ENCODE data around the gene RAVER1. TPM values are rescaled to one million over a fixed set of nuclear protein-coding genes. Genes with fewer than 3 reads are reported as not detected.

The RAVER1 gene
- total and polyA plus RNA-seq, 9 of the 15 experiments (the other 6 are each of a cell fraction or from before 2014, with no cell fraction given), result 0.06 to 113 (median 7.0) TPM

DNA sequence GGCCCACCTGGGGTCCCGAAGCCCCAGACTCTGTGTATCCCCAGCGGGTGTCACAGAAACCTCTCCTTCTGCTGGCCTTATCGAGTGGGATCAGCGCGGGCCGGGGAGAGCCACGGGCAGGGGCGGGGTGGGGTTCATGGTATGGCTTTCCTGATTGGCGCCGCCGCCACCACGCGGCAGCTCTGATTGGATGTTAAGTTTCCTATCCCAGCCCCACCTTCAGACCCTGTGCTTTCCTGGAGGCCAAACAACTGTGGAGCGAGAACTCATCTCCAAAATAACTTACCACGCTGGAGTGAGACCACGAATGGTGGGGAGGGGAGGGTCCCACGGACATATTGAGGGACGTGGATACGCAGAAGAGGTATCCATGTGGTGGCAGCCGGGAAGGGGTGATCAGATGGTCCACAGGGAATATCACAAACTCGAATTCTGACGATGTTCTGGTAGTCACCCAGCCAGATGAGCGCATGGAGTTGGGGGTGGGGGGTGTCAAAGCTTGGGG, 44.6 kb downstream of the RAVER1 start:
- no peaks in the 10 kb centered on the region for H3K9me3 ChIP-seq (replicated peaks; ENCODE audit: control insufficient read depth, insufficient read depth, low read depth, low read length)
- FAIRE-seq (peak; percentile 90), DNase-seq (ENCODE audit: extremely low read depth in 1 of 4, low spot score in 3 of 4) (peak; percentile 83 to 97 (median 92)), ATAC-seq (peak; percentile 56)
- peak overlapping the region; percentile 79 for H3K4me3 ChIP-seq
- ChIA-PET CTCF (ENCODE audit: low intra/inter-chr PET ratio) (interaction anchor here (1.2 to 2.5 kb wide), 2 partner anchors 20 to 101 kb away, joined by 3 to 14 read pairs; no protein-coding TSS in a partner anchor), POLR2A (interaction anchor here (0.6 to 6.2 kb wide), 16 partner anchors 9 to 198 kb away, joined by 3 to 74 read pairs (median 5); partner anchors contain the start of genes CDC37, ICAM1, RAVER1 and TYK2)
- H2AFZ ChIP-seq (ENCODE audit: low read depth, low read length), result peak overlapping the region; percentile 84
- WGBS (ENCODE audit: insufficient coverage, low coverage, missing lambda C conversion rate), result 1% methylated on average over 21 of the region's 23 CpGs
- peaks cover 6% of the 10 kb centered on the region for H3K9me1 ChIP-seq (ENCODE audit: control insufficient read depth, insufficient read depth, low read length)
- H4K20me1 ChIP-seq (replicated peaks; ENCODE audit: control insufficient read depth, insufficient read depth, low read length), result no peaks in the 10 kb centered on the region
- in situ Hi-C loops (cut with MboI) (no loop called here), intact Hi-C loops (cut with micrococcal nuclease) (loop anchor here (1.0 to 2.0 kb wide), 3 partner anchors 18 to 92 kb away; partner anchors contain the start of genes RAVER1 and TYK2)
- peaks cover 39% of the 10 kb centered on the region for H3K36me3 ChIP-seq (ENCODE audit: control insufficient read depth, insufficient read depth, low read length)
- peaks cover 69% of the 10 kb centered on the region for H3K79me2 ChIP-seq (ENCODE audit: control insufficient read depth, insufficient read depth, low read length)
- peak overlapping the region; percentile 99 for H3K4me2 ChIP-seq (ENCODE audit: insufficient read depth, low read length)
- H3K27me3 ChIP-seq (ENCODE audit: control insufficient read depth in 2 of 2, insufficient read depth in 2 of 2, low read length in 2 of 2), result no peaks in the 10 kb centered on the region
- peak overlapping the region; percentile 96 for H3K27ac ChIP-seq (ENCODE audit: extremely low read depth, low read depth, low read length)
- H3K4me1 ChIP-seq (replicated peaks in 1 of 2; ENCODE audit: control insufficient read depth in 2 of 2, insufficient read depth in 2 of 2, low read length in 2 of 2), result peaks cover 31 to 92% of the 10 kb centered on the region in 2 experiments; a peak in 4 of 5 replicates
- BruUV-seq (replicated peaks), result no TSS peak
- peak overlapping the region; percentile 91 to 99 for H3K9ac ChIP-seq (ENCODE audit: insufficient read depth in 1 of 2, low read depth in 2 of 2, low read length in 2 of 2)
- TF ChIP-seq, protein P1, sequence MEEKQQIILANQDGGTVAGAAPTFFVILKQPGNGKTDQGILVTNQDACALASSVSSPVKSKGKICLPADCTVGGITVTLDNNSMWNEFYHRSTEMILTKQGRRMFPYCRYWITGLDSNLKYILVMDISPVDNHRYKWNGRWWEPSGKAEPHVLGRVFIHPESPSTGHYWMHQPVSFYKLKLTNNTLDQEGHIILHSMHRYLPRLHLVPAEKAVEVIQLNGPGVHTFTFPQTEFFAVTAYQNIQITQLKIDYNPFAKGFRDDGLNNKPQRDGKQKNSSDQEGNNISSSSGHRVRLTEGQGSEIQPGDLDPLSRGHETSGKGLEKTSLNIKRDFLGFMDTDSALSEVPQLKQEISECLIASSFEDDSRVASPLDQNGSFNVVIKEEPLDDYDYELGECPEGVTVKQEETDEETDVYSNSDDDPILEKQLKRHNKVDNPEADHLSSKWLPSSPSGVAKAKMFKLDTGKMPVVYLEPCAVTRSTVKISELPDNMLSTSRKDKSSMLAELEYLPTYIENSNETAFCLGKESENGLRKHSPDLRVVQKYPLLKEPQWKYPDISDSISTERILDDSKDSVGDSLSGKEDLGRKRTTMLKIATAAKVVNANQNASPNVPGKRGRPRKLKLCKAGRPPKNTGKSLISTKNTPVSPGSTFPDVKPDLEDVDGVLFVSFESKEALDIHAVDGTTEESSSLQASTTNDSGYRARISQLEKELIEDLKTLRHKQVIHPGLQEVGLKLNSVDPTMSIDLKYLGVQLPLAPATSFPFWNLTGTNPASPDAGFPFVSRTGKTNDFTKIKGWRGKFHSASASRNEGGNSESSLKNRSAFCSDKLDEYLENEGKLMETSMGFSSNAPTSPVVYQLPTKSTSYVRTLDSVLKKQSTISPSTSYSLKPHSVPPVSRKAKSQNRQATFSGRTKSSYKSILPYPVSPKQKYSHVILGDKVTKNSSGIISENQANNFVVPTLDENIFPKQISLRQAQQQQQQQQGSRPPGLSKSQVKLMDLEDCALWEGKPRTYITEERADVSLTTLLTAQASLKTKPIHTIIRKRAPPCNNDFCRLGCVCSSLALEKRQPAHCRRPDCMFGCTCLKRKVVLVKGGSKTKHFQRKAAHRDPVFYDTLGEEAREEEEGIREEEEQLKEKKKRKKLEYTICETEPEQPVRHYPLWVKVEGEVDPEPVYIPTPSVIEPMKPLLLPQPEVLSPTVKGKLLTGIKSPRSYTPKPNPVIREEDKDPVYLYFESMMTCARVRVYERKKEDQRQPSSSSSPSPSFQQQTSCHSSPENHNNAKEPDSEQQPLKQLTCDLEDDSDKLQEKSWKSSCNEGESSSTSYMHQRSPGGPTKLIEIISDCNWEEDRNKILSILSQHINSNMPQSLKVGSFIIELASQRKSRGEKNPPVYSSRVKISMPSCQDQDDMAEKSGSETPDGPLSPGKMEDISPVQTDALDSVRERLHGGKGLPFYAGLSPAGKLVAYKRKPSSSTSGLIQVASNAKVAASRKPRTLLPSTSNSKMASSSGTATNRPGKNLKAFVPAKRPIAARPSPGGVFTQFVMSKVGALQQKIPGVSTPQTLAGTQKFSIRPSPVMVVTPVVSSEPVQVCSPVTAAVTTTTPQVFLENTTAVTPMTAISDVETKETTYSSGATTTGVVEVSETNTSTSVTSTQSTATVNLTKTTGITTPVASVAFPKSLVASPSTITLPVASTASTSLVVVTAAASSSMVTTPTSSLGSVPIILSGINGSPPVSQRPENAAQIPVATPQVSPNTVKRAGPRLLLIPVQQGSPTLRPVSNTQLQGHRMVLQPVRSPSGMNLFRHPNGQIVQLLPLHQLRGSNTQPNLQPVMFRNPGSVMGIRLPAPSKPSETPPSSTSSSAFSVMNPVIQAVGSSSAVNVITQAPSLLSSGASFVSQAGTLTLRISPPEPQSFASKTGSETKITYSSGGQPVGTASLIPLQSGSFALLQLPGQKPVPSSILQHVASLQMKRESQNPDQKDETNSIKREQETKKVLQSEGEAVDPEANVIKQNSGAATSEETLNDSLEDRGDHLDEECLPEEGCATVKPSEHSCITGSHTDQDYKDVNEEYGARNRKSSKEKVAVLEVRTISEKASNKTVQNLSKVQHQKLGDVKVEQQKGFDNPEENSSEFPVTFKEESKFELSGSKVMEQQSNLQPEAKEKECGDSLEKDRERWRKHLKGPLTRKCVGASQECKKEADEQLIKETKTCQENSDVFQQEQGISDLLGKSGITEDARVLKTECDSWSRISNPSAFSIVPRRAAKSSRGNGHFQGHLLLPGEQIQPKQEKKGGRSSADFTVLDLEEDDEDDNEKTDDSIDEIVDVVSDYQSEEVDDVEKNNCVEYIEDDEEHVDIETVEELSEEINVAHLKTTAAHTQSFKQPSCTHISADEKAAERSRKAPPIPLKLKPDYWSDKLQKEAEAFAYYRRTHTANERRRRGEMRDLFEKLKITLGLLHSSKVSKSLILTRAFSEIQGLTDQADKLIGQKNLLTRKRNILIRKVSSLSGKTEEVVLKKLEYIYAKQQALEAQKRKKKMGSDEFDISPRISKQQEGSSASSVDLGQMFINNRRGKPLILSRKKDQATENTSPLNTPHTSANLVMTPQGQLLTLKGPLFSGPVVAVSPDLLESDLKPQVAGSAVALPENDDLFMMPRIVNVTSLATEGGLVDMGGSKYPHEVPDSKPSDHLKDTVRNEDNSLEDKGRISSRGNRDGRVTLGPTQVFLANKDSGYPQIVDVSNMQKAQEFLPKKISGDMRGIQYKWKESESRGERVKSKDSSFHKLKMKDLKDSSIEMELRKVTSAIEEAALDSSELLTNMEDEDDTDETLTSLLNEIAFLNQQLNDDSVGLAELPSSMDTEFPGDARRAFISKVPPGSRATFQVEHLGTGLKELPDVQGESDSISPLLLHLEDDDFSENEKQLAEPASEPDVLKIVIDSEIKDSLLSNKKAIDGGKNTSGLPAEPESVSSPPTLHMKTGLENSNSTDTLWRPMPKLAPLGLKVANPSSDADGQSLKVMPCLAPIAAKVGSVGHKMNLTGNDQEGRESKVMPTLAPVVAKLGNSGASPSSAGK (IDR thresholded peaks at IDR 0.05), result no peak
- TF ChIP-seq KDM1A (IDR thresholded peaks at IDR 0.05), result no peak
- TF ChIP-seq, protein P2, sequence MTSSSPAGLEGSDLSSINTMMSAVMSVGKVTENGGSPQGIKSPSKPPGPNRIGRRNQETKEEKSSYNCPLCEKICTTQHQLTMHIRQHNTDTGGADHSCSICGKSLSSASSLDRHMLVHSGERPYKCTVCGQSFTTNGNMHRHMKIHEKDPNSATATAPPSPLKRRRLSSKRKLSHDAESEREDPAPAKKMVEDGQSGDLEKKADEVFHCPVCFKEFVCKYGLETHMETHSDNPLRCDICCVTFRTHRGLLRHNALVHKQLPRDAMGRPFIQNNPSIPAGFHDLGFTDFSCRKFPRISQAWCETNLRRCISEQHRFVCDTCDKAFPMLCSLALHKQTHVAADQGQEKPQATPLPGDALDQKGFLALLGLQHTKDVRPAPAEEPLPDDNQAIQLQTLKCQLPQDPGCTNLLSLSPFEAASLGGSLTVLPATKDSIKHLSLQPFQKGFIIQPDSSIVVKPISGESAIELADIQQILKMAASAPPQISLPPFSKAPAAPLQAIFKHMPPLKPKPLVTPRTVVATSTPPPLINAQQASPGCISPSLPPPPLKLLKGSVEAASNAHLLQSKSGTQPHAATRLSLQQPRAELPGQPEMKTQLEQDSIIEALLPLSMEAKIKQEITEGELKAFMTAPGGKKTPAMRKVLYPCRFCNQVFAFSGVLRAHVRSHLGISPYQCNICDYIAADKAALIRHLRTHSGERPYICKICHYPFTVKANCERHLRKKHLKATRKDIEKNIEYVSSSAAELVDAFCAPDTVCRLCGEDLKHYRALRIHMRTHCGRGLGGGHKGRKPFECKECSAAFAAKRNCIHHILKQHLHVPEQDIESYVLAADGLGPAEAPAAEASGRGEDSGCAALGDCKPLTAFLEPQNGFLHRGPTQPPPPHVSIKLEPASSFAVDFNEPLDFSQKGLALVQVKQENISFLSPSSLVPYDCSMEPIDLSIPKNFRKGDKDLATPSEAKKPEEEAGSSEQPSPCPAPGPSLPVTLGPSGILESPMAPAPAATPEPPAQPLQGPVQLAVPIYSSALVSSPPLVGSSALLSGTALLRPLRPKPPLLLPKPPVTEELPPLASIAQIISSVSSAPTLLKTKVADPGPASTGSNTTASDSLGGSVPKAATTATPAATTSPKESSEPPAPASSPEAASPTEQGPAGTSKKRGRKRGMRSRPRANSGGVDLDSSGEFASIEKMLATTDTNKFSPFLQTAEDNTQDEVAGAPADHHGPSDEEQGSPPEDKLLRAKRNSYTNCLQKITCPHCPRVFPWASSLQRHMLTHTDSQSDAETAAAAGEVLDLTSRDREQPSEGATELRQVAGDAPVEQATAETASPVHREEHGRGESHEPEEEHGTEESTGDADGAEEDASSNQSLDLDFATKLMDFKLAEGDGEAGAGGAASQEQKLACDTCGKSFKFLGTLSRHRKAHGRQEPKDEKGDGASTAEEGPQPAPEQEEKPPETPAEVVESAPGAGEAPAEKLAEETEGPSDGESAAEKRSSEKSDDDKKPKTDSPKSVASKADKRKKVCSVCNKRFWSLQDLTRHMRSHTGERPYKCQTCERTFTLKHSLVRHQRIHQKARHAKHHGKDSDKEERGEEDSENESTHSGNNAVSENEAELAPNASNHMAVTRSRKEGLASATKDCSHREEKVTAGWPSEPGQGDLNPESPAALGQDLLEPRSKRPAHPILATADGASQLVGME (CRISPR knock-in tag; IDR thresholded peaks at IDR 0.05), result no peak
- no peak for TF ChIP-seq RAD51 (IDR thresholded peaks at IDR 0.05; ENCODE audit: borderline replicate concordance, low read depth)

All from K562 (cell line).